NCI-H1694 (cell line): Measurements from ENCODE around the gene ACADVL.

Experiments
- DNase-seq: peaks from one replicate; lab custom pipeline; 2025; lab: John Stamatoyannopoulos, UW

The ACADVL gene

GRCh38 chr17:7217113-7217987 is 2.4 kb upstream of the ACADVL start:
- peak; percentile 57 for DNase-seq

- no peak for DNase-seq
Measured at GRCh38 chr17:7218166-7218565, 1.6 kb upstream of the ACADVL start.

DNA sequence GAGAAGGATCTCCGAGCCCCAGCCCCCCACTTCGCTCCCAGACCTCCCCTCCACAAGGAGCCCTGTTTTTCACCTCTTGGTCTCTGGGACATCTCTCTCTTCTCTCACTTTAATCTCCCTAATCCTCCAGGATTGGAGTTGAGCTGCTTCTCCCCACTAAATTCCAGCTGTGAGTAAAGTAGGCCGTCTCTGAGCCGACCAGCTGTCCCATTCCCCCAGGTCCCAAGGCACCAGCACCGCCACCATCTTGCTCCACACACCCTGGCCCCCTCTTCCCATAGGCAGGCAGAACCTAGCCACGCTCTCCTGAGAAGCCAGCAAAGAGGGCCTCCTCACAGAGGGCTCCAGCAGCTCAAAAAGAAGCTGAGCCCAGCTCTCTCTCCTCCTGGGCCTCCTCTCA is 980 bp upstream of the ACADVL start:
- DNase-seq: no peak

DNA sequence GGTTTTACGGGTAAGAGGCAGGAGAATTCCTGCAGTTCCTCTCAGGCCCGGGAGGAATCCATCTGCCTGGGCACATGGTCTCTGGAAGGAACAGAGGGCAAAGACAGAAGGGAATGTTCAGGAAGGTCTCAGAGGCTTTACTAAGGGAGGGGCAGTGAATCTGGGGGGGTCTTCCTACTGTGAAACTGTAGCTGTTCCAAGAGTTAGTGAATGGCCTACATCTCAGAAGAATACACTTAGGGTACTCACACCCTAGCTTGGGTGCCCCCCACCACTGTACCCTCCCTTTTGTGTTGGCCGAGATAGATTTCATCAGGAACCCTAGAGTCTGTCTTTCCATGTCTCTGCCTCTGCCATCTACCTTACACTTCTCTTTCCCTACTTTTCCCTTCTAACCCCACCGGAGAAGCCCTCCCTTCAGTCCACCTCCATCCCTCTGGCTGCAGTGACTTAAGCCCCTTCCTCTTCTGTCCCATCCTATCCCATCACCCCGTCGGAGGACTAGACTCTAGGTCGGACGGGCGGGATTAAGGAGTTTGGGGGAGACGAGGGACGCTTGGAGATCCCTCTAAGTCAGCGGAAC is 418 bp upstream of the ACADVL start:
- DNase-seq: peak; percentile 72

DNA sequence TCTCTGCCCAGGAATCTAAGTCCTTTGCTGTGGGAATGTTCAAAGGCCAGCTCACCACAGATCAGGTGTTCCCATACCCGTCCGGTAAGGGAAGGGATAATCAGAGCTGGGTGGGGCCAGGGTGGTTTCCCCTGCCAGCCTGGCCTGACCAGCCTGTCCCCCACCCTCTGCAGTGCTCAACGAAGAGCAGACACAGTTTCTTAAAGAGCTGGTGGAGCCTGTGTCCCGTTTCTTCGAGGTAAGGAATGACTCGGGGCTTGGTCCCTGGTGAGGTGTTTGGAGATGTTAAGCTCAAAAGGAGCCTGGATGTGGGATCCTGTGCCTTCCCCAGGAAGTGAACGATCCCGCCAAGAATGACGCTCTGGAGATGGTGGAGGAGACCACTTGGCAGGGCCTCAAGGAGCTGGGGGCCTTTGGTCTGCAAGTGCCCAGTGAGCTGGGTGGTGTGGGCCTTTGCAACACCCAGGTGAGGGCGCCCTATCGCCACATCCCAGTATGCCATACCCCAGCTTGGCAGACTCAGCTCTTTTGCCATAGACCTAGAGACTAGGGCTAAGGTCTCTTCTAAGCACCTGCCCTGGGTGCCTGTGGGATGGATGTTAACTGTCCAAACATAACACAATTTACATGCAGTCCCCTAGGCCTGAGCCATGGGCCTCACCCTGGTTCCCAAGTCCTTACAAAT is 997 bp downstream of the ACADVL start:
- DNase-seq: peak; percentile 17

DNA sequence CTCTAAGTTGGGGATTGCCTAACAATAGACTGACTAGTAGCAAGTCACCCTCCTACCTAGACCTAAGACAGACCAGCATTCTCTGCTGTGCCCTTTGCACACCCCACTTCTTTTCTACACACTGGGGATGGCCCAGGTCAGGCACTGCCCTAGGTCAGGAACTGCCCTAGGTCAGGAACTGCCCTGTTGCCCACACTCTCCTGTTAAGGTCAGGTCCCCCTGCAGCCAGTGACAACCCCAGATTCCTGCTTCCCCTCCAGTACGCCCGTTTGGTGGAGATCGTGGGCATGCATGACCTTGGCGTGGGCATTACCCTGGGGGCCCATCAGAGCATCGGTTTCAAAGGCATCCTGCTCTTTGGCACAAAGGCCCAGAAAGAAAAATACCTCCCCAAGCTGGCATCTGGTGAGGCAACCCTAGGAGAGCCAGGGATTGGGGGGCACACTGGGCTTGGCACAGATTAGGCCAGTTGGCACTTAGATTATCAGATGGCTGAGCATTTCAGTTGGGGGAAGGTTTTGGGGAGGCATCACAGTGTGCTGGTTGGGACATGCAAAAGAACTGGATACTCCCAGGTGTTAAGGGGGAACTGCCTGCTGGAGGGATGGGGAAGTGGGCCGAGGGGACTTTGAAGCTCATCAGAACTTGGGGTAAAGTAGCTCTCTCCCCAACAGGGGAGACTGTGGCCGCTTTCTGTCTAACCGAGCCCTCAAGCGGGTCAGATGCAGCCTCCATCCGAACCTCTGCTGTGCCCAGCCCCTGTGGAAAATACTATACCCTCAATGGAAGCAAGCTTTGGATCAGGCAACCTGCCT is 1.7 kb downstream of the ACADVL start:
- no peak for DNase-seq

- no peak for DNase-seq
Measured at GRCh38 chr17:7222093-7222971, 2.6 kb downstream of the ACADVL start.

GRCh38 chr17:7222972-7223292 is 3.2 kb downstream of the ACADVL start:
- no peak for DNase-seq

- no peak for DNase-seq
Measured at GRCh38 chr17:7223375-7223774, 3.6 kb downstream of the ACADVL start.

GRCh38 chr17:7224110-7224509 is 4.4 kb downstream of the ACADVL start:
- DNase-seq: no peak

DNA sequence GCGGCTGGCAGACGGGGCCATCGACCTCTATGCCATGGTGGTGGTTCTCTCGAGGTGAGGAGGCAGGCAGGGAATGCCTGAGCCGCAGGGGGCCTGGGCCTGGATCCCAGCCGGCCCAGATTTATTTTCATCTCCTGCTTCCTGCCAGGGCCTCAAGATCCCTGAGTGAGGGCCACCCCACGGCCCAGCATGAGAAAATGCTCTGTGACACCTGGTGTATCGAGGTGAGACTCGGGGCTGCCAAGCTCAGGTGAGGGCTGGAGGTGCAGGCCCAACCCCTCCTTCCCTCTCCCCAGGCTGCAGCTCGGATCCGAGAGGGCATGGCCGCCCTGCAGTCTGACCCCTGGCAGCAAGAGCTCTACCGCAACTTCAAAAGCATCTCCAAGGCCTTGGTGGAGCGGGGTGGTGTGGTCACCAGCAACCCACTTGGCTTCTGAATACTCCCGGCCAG is 4.9 kb downstream of the ACADVL start:
- DNase-seq: no peak

DNA sequence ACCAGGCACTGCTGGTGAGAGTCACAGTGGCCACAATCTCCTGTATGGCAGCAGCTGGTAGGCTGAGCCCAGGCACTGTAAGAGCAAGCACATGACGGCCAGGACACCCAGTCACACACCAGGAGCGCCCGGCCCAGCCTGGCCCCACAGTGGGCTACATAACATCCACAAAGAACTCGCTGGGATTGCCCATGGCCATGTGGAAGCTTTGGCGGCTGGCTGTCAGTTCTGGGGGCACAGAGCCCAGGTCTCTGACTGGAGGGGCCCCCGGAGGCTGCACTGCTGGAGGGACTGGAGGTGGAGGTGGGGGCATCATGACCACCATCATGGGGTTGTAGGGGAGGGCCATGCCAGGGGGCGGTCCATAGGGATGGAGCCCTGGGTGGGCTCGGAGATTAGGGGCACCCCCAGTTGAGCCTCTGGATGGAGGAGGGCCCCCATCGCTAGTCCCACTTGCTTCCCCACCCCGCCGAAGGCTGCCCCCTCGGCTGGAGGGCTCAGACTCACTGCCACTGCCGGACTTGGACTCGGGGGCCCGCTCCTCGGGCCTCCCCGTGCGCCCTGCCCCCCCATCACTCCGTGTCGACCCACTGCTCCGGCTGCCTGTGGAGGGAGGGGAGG is 6.1 kb downstream of the ACADVL start:
- DNase-seq: no peak

DNA sequence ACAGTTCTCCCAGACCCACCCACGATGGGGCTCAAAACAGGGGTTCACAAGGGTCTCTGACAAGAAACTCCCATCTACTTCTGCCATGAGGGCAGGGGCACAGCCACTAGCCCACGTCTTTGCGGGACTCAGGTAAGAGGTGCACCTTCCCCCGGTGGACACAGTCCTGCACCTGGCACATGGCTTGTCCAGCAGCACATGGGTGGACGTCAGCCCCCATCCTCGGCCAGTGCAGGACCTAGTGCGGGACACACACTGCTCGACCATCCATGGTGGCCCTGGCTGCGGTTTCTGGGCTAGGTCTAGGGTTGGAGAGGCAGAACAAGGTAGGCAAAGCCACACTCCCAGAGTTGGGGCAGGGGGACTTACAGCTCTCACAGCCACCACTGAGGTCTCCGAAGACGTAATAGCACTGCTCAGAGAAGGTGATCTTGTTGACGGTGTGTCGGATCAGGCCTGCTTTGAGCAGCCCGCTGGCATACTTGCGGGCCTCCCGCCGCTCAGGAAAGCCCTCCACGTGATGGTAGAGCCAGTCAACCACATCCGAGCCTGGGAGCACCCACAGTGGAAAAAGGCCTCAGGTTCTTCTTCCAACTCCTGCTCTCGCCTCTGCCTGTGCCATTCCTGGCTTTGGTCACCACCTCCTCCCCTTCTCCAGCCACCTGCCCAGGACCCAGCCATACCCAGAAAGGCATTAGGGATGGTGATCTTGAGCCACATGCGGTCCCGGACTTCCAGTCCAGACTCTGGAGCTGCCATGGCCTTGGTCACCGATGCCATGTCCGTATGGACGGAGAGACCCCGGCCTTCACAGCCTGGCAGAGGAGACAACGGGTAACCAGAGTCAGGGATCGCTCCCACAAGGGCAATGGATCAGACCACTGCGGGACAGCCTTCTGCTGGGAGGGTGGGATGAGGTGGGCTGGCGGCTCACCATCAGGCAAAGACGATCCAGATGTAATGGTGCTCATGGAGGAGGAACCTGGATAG is 7.3 kb downstream of the ACADVL start:
- no peak for DNase-seq

GRCh38 chr17:7228920-7229319 is 9.2 kb downstream of the ACADVL start:
- DNase-seq: no peak

DNA sequence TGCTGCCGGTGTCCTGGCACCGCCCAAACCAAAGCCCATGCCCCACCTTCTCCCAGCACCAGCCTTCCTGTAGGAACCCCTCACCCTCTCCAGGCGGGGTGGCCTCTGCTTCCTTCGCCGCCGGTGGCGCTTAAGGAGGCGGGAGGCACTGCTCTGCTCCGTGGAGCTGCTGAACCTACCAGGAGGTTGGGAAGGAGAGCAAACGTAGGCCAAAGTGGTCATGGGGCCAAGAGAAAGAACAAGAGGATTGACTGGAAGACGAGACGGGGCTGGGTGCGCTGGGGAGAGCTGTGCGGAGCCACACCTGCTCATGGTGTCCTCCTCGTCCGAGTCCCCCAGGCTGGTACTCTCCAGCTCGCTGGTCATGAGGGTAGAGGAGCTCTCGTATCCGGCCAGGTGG is 9.8 kb downstream of the ACADVL start:
- no peak for DNase-seq

- no peak for DNase-seq
Measured at GRCh38 chr17:7232114-7232513, 12.4 kb downstream of the ACADVL start.

- DNase-seq: no peak
Measured at GRCh38 chr17:7233701-7234082, 14.0 kb downstream of the ACADVL start.

DNA sequence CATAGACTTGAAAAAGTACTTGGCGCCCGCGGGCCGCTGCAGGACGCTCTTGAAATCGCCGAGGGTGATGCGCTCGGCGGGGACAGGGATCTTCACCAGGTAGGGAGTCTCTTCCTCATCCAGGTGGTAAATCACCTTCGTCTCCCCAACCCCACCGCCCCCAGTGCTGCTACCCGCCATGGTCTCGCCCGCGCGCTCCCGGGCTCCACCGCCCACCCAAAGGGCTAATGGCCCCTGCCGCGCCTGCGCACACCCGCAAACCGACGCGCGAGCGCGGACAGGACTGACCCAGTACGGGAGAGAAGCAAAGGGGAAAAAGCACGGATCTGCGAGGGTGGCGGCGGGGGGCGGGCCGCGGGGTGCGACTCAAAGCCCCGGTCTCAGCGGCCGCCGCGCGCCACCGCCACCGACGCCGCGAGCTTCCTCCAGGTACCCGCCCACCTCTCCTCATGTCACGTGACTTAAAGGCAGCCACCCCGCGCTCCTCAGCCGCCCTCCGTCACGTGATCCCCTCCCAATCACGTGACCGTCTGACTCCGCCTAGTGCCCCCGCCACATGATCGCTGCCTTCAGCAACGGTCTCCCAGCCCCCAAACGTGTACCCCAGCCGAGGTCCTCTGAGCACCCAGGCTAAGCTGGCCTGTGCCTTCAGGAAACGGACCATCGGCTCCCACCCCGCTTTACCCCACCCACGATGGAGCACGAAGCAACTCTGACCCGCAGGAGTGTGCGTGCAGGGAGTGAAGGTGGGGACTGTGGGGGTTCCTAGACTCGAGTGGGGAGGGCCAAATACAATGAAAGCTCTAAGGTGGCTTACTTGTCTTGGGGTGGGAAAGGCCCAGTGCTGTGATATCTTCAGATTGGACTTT is 14.6 kb downstream of the ACADVL start, which contains the start of gene DVL2:
Gene DVL2, minus strand, starts transcription at position 435 of the 869 bp plus-strand sequence. Its CDS starts 255 bp downstream, at position 180.
- peak; percentile 89 for DNase-seq
